GM12878 (cell line): ENCODE data around the gene USP46.

ENCODE experiments used
- ASH2L ChIP-seq: fragments of 300-600, 200-600 bp; sonication (generic); IDR thresholded peaks from 2 replicates; pipeline ENCODE4 v1.6.1; 2017; ENCODE audit warnings: low read depth, mild to moderate bottlenecking, borderline replicate concordance
- CUX1 ChIP-seq: IDR thresholded peaks from 2 replicates; pipeline ENCODE4 v1.6.1; 2012; ENCODE audit warnings: improper control_type of control experiment, low read depth, low read length; ENCODE audit not compliant: insufficient replicate concordance
- E2F4 ChIP-seq: IDR thresholded peaks from 2 replicates; pipeline ENCODE4 v1.6.1; 2012; ENCODE audit warnings: low read depth, low read length, improper control_type of control experiment
- ESRRA ChIP-seq: IDR thresholded peaks from 2 replicates; pipeline ENCODE4 v1.6.1; 2012; ENCODE audit warnings: mild to moderate bottlenecking, low read length, improper control_type of control experiment
- HDAC2 ChIP-seq: fragments of 200-600 bp; sonication (generic); IDR thresholded peaks from 2 replicates; pipeline ENCODE4 v1.6.1; 2017
- NR2F1 ChIP-seq: fragments of 450-650 bp; conservative IDR thresholded peaks from 2 replicates; pipeline ENCODE4 v1.6.1; 2017; ENCODE audit warnings: mild to moderate bottlenecking
- POLR2A ChIP-seq: IDR thresholded peaks from 2 replicates; pipeline ENCODE4 v1.6.1; 2011; ENCODE audit warnings: low read depth, mild to moderate bottlenecking, low read length
- POLR2AphosphoS5 ChIP-seq: IDR thresholded peaks from 2 replicates; pipeline ENCODE4 v1.6.1; 2011; ENCODE audit warnings: mild to moderate bottlenecking, low read length, inconsistent platforms
- SKIL ChIP-seq: fragments of 450-650 bp; IDR thresholded peaks from 2 replicates; pipeline ENCODE4 v1.6.1; 2017; ENCODE audit warnings: mild to moderate bottlenecking, low read depth, inconsistent platforms; ENCODE audit not compliant: poor library complexity, severe bottlenecking
- SMC3 ChIP-seq: IDR thresholded peaks from 2 replicates; pipeline ENCODE4 v1.6.1; 2011; ENCODE audit warnings: low read length, improper control_type of control experiment, borderline replicate concordance
- YY1 ChIP-seq: IDR thresholded peaks from 2 replicates; pipeline ENCODE4 v1.6.1; 2011; ENCODE audit warnings: low read depth, mild to moderate bottlenecking, low read length
- ZNF24 ChIP-seq: fragments of 450-650 bp; IDR thresholded peaks from 2 replicates; pipeline ENCODE4 v1.6.1; 2017; ENCODE audit warnings: antibody characterized with exemption, mild to moderate bottlenecking
- TF ChIP-seq, protein P1 (sequence below), 3 experiments: IDR thresholded peaks in 2 of 3; conservative IDR thresholded peaks in 1 of 3; 2 replicates each; pipeline ENCODE4 v1.5.1; 2011; ENCODE audit warnings: low read depth in 3 of 3, low read length in 3 of 3, mild to moderate bottlenecking in 3 of 3, control low read depth in 2 of 3, moderate library complexity in 2 of 3, inconsistent platforms in 1 of 3, mixed read lengths in 1 of 3; ENCODE audit not compliant: control insufficient read depth in 2 of 3, insufficient read depth in 1 of 3; ENCODE audit errors: extremely low read depth in 1 of 3

DNA sequence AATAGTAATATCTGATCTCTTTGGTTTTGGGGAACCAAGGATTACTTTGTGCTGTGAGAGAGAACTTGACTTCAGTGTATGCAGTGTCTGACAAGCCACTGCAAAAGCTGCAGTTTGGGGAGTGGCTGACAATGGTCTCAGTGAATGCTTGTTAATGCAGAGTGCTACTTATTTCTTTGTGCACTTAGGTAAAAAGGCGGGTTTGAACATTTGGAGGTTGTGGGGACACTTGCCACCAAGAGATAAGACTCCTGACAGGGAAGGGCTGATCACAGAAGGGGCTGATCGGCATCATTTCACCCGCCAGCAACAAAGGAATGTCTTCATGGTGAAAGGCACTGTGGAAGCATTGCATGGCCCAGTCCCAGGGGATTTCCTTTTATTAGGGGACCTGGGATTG is 28.6 kb upstream of the USP46 start:
- TF ChIP-seq E2F4: no peak
- TF ChIP-seq, protein P1, sequence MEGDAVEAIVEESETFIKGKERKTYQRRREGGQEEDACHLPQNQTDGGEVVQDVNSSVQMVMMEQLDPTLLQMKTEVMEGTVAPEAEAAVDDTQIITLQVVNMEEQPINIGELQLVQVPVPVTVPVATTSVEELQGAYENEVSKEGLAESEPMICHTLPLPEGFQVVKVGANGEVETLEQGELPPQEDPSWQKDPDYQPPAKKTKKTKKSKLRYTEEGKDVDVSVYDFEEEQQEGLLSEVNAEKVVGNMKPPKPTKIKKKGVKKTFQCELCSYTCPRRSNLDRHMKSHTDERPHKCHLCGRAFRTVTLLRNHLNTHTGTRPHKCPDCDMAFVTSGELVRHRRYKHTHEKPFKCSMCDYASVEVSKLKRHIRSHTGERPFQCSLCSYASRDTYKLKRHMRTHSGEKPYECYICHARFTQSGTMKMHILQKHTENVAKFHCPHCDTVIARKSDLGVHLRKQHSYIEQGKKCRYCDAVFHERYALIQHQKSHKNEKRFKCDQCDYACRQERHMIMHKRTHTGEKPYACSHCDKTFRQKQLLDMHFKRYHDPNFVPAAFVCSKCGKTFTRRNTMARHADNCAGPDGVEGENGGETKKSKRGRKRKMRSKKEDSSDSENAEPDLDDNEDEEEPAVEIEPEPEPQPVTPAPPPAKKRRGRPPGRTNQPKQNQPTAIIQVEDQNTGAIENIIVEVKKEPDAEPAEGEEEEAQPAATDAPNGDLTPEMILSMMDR (IDR thresholded peaks at IDR 0.05 in 2 of 3, conservative IDR thresholded peaks at IDR 0.05 in 1 of 3; ENCODE audit: control insufficient read depth in 2 of 3, extremely low read depth in 1 of 3, insufficient read depth in 1 of 3, low read depth in 3 of 3, low read length in 3 of 3): no peak
- no peak for TF ChIP-seq YY1
- TF ChIP-seq POLR2A: no peak
- TF ChIP-seq CUX1: no peak
- no peak for TF ChIP-seq POLR2AphosphoS5
- TF ChIP-seq SKIL: no peak
- TF ChIP-seq ZNF24: no peak
- TF ChIP-seq HDAC2: no peak
- no peak for TF ChIP-seq NR2F1
- no peak for TF ChIP-seq SMC3
- TF ChIP-seq ASH2L: no peak
- no peak for TF ChIP-seq ESRRA
